LNCAP (cell line): Measurements from ENCODE around the gene CDC25C.

ENCODE experiments used
- TF ChIP-seq, protein P1 (sequence below): fragments of 450-650 bp; IDR thresholded peaks from 2 replicates; pipeline ENCODE4 v1.5.1; 2017; ENCODE audit warnings: mild to moderate bottlenecking

The CDC25C gene

DNA sequence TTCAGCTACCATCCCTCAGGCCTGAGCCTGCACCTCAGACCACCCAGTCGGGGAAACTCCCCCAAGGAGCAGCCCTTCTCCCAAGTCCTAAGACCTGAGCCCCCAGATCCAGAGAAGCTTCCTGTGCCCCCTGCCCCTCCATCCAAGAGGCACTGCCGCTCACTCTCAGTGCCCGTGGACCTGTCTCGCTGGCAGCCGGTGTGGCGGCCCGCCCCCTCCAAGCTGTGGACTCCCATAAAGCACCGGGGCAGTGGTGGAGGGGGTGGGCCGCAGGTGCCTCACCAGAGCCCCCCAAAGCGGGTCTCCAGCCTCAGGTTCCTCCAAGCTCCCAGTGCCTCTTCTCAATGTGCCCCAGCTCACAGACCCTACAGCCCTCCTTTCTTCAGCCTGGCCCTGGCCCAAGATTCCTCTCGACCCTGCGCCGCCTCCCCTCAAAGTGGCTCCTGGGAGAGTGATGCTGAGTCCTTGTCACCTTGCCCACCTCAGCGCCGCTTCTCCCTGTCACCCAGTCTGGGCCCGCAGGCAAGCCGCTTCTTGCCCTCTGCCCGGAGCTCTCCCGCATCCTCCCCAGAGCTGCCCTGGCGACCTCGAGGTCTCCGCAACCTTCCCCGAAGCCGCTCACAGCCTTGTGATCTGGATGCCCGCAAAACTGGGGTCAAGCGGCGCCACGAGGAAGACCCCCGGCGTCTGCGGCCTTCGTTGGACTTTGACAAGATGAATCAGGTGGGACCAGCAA, 13.5 kb upstream of the CDC25C start:
- TF ChIP-seq, protein P1, sequence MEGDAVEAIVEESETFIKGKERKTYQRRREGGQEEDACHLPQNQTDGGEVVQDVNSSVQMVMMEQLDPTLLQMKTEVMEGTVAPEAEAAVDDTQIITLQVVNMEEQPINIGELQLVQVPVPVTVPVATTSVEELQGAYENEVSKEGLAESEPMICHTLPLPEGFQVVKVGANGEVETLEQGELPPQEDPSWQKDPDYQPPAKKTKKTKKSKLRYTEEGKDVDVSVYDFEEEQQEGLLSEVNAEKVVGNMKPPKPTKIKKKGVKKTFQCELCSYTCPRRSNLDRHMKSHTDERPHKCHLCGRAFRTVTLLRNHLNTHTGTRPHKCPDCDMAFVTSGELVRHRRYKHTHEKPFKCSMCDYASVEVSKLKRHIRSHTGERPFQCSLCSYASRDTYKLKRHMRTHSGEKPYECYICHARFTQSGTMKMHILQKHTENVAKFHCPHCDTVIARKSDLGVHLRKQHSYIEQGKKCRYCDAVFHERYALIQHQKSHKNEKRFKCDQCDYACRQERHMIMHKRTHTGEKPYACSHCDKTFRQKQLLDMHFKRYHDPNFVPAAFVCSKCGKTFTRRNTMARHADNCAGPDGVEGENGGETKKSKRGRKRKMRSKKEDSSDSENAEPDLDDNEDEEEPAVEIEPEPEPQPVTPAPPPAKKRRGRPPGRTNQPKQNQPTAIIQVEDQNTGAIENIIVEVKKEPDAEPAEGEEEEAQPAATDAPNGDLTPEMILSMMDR, result no peak

DNA sequence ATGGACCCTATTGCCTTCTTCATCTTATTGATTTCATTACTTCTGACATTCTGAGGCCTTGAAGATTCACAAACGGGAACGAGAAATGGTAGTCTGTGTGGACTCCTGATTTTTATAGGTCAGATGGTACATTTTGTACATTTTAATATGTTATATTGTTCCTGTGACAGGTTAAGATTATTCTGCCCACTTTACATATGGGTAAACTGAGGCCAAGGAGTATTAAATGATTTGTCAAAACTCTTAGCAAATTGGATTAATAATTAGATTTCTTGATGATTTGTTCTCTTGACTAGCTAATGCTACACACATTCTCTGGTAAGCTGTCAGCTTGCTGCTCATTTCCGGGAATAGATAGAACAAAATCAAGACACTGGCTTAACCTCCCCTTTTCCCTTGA, 8.4 kb upstream of the CDC25C start:
- TF ChIP-seq, protein P1, result no peak

DNA sequence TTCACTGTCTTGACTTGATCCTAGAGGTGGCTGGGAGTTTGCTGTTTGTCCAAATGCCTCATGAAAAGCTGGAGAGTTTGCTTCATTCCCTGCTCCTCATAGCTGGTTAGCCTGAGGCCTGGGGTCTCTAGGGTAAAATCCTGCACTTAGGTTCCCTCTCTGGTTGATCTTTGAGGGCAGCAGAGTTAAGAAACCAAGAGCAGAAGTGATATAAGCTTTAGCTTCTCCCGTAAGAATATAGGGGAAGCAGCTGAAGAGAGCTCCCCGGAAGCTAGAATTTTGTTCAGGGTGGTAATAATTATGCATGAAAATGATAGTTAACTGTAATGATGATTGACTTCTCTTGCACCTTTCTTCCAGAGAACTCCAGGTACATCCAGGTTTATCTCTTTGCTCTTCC, 7.9 kb upstream of the CDC25C start:
- TF ChIP-seq, protein P1, result no peak

DNA sequence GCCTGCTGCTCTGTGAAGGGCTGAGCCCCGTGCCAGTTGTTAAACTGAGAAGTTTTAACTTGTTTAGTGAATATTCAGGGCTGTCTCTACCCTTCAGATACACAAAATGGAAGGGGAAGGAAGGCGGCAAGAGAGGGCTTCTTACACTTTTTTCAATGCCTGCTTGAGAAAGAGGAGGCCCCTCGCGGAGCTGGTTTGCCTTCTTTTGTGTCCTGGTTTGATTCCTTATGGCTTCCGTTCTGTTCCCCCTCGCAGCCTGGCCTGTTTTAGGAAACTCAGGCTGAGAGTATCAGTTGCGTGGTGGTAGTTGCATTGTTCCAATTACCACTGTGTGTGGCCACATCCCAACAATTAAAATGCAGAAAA, 7.5 kb upstream of the CDC25C start:
- TF ChIP-seq, protein P1, result no peak

DNA sequence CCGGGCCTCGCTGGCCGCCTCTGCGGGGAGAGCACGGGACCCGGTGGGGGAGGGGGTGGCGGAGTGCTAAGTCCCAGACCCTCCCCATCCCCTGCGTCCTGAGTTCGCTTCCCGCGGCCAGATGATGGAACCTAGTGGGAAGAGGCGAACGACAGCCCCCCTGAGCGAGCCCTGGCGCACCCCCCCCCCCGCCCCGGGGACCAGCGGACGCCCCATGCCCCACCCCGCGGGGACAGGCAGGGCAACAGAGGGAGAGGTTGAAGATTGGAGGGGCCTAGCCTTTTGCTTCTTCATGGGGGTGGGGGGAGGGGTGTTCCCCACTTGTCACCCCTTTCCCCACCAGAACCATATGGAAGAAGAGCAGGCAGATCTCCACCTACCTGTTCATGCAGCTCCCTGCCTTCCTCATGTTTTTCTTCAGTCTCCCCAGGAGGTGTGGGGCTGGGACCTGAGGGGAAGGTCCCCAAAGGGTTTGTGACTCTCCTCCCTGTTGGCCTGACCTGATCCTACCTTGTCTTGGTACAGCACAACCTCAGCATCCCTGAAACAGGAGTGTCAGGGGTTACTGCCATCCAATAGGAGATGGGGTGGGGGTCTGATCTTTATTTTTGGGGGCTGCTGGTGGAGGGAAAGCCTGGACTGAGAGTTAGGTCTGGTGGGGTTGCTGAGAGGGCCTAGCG, 6.9 kb upstream of the CDC25C start:
- TF ChIP-seq, protein P1, result no peak

DNA sequence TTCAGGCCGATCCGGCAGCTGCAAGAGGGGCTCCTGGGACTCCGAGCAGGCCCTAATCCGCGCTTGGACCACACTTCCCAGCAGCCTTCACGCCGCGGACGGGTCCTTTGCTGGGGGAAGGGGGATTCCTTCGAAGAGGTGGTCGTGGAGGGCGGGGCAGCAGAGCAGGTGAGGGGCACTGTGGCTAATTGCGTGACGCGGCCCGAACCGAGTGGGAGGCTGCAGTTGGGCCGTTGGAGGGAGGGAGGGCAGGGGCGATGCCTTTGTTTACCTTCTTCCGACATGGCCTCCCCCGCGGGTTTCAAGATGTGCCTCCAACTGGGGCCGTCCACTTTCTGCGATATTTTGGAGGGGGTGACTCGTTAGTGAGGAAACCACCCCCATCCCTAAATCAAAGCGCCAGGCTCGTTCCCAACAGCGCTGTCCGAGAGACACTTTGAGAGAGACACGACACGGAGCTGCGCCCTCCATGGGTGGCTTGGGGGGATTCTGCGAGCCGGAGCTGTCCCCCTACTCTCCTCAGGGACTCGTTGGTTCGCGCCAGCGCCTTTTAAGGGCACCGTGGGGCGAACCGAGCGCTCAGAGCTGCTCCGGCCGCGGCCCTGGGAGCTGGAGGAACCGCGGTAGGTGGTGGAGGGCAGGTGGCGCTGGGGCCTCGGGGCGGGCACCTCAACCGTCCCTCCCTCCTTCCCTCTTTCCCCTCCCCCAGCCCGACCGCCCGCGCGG, 6.2 kb upstream of the CDC25C start, which contains the start of gene FAM53C:
Gene FAM53C, plus strand, starts transcription at position 582 of the 726 bp plus-strand sequence. CDS start 3,070 bp downstream, outside the sequence.
- TF ChIP-seq, protein P1, result no peak

DNA sequence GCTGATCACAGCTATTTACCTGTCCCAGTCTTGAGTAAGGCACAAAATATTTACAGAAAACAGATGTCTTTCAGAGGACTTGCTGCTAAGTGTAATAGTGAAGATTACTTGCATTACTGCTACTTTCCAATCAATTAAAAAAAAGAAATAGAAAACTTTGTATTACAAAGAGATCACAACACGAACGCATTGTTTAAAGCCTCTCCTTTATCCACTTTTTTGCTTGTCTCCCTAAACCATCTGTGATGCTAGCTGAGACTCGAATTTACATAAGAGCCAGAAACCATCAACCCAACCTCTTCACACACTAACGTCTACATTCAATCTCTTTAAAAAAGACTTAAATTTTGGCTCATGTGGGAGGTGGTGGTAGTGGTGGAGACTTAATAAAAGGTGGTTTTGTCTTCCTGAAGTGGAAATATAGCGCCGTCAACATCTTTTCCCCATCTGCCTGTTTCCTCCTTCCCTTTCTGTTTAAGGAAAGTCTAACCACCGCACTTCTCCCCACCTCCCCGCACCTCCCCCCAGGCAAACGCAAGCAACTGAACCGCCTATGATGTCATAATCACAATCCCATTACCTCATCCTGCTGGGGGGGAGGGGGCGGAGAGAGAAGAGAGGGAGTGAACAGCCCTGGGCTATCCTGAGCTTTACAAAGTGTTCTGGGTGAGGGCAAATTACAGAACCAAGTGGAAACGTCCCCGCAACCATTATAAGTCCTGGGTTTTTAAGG, 5.5 kb upstream of the CDC25C start:
- TF ChIP-seq, protein P1, result no peak
